ENCODE results near the gene LRRFIP1. TPM values are rescaled to one million over a fixed set of nuclear protein-coding genes. Genes with fewer than 3 reads are reported as not detected.
A peak's percentile ranks its signal among the peaks of the same experiment; 100 is the strongest.

LRRFIP1 gene
- total and polyA plus RNA-seq, 10 of the 15 experiments (the other 5 are each of a cell fraction or from before 2014, with no cell fraction given): 36.2 to 120 (median 74.3) TPM

GRCh38 chr2:237699870-237700511 is 72.6 kb downstream of the LRRFIP1 start:
- DNase-seq (ENCODE audit: low read depth, low spot score): no peak
- peak overlapping the region; percentile 56 for H3K4me3 ChIP-seq
- BruUV-seq (replicated peaks): no TSS peak
- SMC1A ChIA-PET (ENCODE audit: uncharacterized antibody, unreplicated experiment): interaction anchor here (0.8 to 5.0 kb wide), 11 partner anchors 9 to 53 kb away, joined by 3 to 49 read pairs (median 4); no protein-coding TSS in a partner anchor
- peaks cover 97% of the 10 kb centered on the region for H3K79me2 ChIP-seq (ENCODE audit: control insufficient read depth, insufficient read depth, low read length)
- intact Hi-C loops (cut with micrococcal nuclease; ENCODE audit: unreplicated experiment) (loop anchor here (5.0 to 10.0 kb wide), 3 partner anchors 33 to 1155 kb away; partner anchors contain the start of gene SCLY), in situ Hi-C loops (cut with MboI) (no loop called here)
- H3K27me3 ChIP-seq (replicated peaks in 1 of 2; ENCODE audit: control insufficient read depth in 2 of 2, insufficient read depth in 2 of 2, low read length in 1 of 2): no peaks in the 10 kb centered on the region
- RAD21 ChIA-PET (ENCODE audit: unreplicated experiment): interaction anchor here (1.2 to 2.9 kb wide), 6 partner anchors 8 to 53 kb away, joined by 3 to 15 read pairs (median 6); no protein-coding TSS in a partner anchor
- H3K4me2 ChIP-seq (ENCODE audit: control insufficient read depth, insufficient read depth): peak overlapping the region; percentile 98
- H3K4me1 ChIP-seq (ENCODE audit: control insufficient read depth, insufficient read depth, low read length): peaks cover 69% of the 10 kb centered on the region
- CTCF ChIA-PET: interaction anchor here (0.9 to 18.3 kb wide), 6 partner anchors 13 to 199 kb away, joined by 3 to 298 read pairs (median 4); no protein-coding TSS in a partner anchor
- TF ChIP-seq CBX5 (IDR thresholded peaks at IDR 0.05; ENCODE audit: low read depth): no peak
- TF ChIP-seq FOXM1 (IDR thresholded peaks at IDR 0.05; ENCODE audit: low read depth, low read length): no peak
- no peak for TF ChIP-seq NKRF (conservative IDR thresholded peaks at IDR 0.05)
- TF ChIP-seq KLF5 (IDR thresholded peaks at IDR 0.05; ENCODE audit: partially characterized antibody): no peak
- TF ChIP-seq RBBP5 (conservative IDR thresholded peaks at IDR 0.05): no peak
- TF ChIP-seq TBL1XR1 (IDR thresholded peaks at IDR 0.05; ENCODE audit: low read depth, low read length): no peak
- no peak for TF ChIP-seq RCOR1 (conservative IDR thresholded peaks at IDR 0.05; ENCODE audit: low read depth, low read length)
- TF ChIP-seq NBN (IDR thresholded peaks at IDR 0.05): no peak
- no peak for TF ChIP-seq SREBF2 (IDR thresholded peaks at IDR 0.05; ENCODE audit: low read length)
- no peak for TF ChIP-seq NFXL1 (IDR thresholded peaks at IDR 0.05; ENCODE audit: borderline replicate concordance)
- no peak for TF ChIP-seq PML (IDR thresholded peaks at IDR 0.05; ENCODE audit: low read length)
- TF ChIP-seq IKZF2 (IDR thresholded peaks at IDR 0.05): no peak
- TF ChIP-seq RFX5 (IDR thresholded peaks at IDR 0.05; ENCODE audit: low read depth, low read length): no peak
- no peak for TF ChIP-seq RELA (IDR thresholded peaks at IDR 0.05; ENCODE audit: borderline replicate concordance, partially characterized antibody)
- no peak for TF ChIP-seq BMI1 (IDR thresholded peaks at IDR 0.05; ENCODE audit: borderline replicate concordance)
- peak overlapping the region; percentile 0; the same call in 1 of the 2 replicates for H3K9ac ChIP-seq (ENCODE audit: control insufficient read depth, insufficient read depth, low read length)
- no peak for ATAC-seq
- H4K20me1 ChIP-seq (ENCODE audit: control insufficient read depth, insufficient read depth): no peaks in the 10 kb centered on the region
- H3K27ac ChIP-seq (ENCODE audit: control insufficient read depth, insufficient read depth): peak overlapping the region; percentile 77
- 52% methylated on average over 17 of the region's 19 CpGs for WGBS (ENCODE audit: insufficient coverage, insufficient replicate concordance, low lambda C conversion rate, missing lambda C conversion rate)
- POLR2A ChIA-PET: interaction anchor here (0.6 to 1.6 kb wide), 5 partner anchors 12 to 85 kb away, joined by 3 to 6 read pairs (median 3); no protein-coding TSS in a partner anchor
- no peak overlapping the region for H2AFZ ChIP-seq (ENCODE audit: control insufficient read depth, low read depth, low read length)
- FAIRE-seq: no peak
- no peaks in the 10 kb centered on the region for H3K36me3 ChIP-seq (ENCODE audit: control insufficient read depth in 2 of 2, insufficient read depth in 2 of 2, low read length in 1 of 2)
- H3K9me3 ChIP-seq (replicated peaks; ENCODE audit: control insufficient read depth, insufficient read depth, low read length): no peaks in the 10 kb centered on the region

Data from GM12878 (cell line).